WTC11 (cell line): ENCODE measurements around the gene SLC35A4. TPM values are rescaled to one million over a fixed set of nuclear protein-coding genes. Genes with fewer than 3 reads are reported as not detected.

Experiments used
- ATAC-seq: fragments of 200-7000 bp; cut with Tn5 transposase; 2 replicates; pipeline ENCODE4 v1.10.0; 2021; ENCODE audit warnings: mild to moderate bottlenecking, moderate library complexity
- CTCF ChIA-PET: fragments of 300-600 bp; sonication (Branson Sonifier 250); formaldehyde crosslinking; loops from one replicate; lab custom pipeline; 2021; ENCODE audit warnings: antibody characterized with exemption; lab: Charles Lee
- POLR2A ChIA-PET: fragments of 350-600 bp; sonication (Branson Sonifier 250); formaldehyde crosslinking; loops from one replicate; lab custom pipeline; 2021; ENCODE audit warnings: antibody characterized with exemption; lab: Charles Lee
- DNase-seq: peaks from one replicate; pipeline ENCODE4 v3.0.0; 2021; ENCODE audit warnings: low spot score
- H3K27ac Mint-ChIP-seq: 2 replicates; pipeline ENCODE4 v1.8.0; 2021; ENCODE audit warnings: mixed read lengths
- H3K27me3 Mint-ChIP-seq: 2 replicates; pipeline ENCODE4 v1.8.0; 2021; ENCODE audit warnings: low read depth, mild to moderate bottlenecking, moderate library complexity, mixed read lengths
- H3K36me3 Mint-ChIP-seq: 2 replicates; pipeline ENCODE4 v1.8.0; 2021; ENCODE audit warnings: mixed read lengths
- H3K4me1 Mint-ChIP-seq: 2 replicates; pipeline ENCODE4 v1.8.0; 2022; ENCODE audit warnings: mixed read lengths
- H3K4me3 Mint-ChIP-seq: 2 replicates; pipeline ENCODE4 v1.8.0; 2021; ENCODE audit warnings: mild to moderate bottlenecking, moderate library complexity, mixed read lengths
- H3K9me3 Mint-ChIP-seq: 2 replicates; pipeline ENCODE4 v1.8.0; 2021; ENCODE audit warnings: mixed read lengths
- ATF3 ChIP-seq: sonication (generic); formaldehyde crosslinking; conservative IDR thresholded peaks from 2 replicates; pipeline ENCODE4 v1.8.1; 2022; ENCODE audit warnings: mild to moderate bottlenecking, missing genetic modification reagents
- CBFB ChIP-seq: sonication (generic); formaldehyde crosslinking; IDR thresholded peaks from 2 replicates; pipeline ENCODE4 v1.8.1; 2022; ENCODE audit warnings: mild to moderate bottlenecking, low read depth, missing genetic modification reagents
- CDX4 ChIP-seq: fragments of 250-450 bp; sonication (Bioruptor Pico); IDR thresholded peaks from 2 replicates; pipeline ENCODE4 v1.9.0; 2021; ENCODE audit warnings: moderate library complexity, mild to moderate bottlenecking, inconsistent platforms, borderline replicate concordance
- CTCF ChIP-seq: fragments of 200-600 bp; IDR thresholded peaks from 2 replicates; pipeline ENCODE4 v1.8.0; 2022; ENCODE audit warnings: antibody characterized with exemption
- ESRRA ChIP-seq: sonication (generic); formaldehyde crosslinking; IDR thresholded peaks from 2 replicates; pipeline ENCODE4 v1.8.1; 2022; ENCODE audit warnings: mild to moderate bottlenecking, missing genetic modification reagents, borderline replicate concordance
- GTF2I ChIP-seq: fragments of 250-450 bp; sonication (Bioruptor Pico); conservative IDR thresholded peaks from 2 replicates; pipeline ENCODE4 v1.4.0; 2021; ENCODE audit warnings: mild to moderate bottlenecking
- HMGA2 ChIP-seq: fragments of 250-450 bp; sonication (Bioruptor Pico); IDR thresholded peaks from 2 replicates; pipeline ENCODE4 v1.4.0; 2021; ENCODE audit warnings: mild to moderate bottlenecking, moderate library complexity
- IRF2 ChIP-seq: sonication (generic); formaldehyde crosslinking; IDR thresholded peaks from 2 replicates; pipeline ENCODE4 v1.8.0; 2022; ENCODE audit warnings: low read depth, missing genetic modification reagents, borderline replicate concordance
- NR2C2 ChIP-seq: sonication (generic); formaldehyde crosslinking; IDR thresholded peaks from 2 replicates; pipeline ENCODE4 v1.8.0; 2022; ENCODE audit warnings: mild to moderate bottlenecking, missing genetic modification reagents
- NR3C1 ChIP-seq: sonication (generic); formaldehyde crosslinking; conservative IDR thresholded peaks from 2 replicates; pipeline ENCODE4 v1.8.1; 2023; ENCODE audit warnings: low read depth, mild to moderate bottlenecking, missing genetic modification reagents
- PRDM15 ChIP-seq: sonication (generic); formaldehyde crosslinking; IDR thresholded peaks from 2 replicates; pipeline ENCODE4 v1.8.0; 2022; ENCODE audit warnings: missing genetic modification reagents
- STAT6 ChIP-seq: sonication (generic); formaldehyde crosslinking; conservative IDR thresholded peaks from 2 replicates; pipeline ENCODE4 v1.8.1; 2023; ENCODE audit warnings: mild to moderate bottlenecking, low read depth, missing genetic modification reagents, moderate library complexity
- TEAD1 ChIP-seq: sonication (generic); formaldehyde crosslinking; IDR thresholded peaks from 2 replicates; pipeline ENCODE4 v1.8.0; 2022; ENCODE audit warnings: mild to moderate bottlenecking, missing genetic modification reagents
- ZNF219 ChIP-seq: sonication (generic); formaldehyde crosslinking; IDR thresholded peaks from 2 replicates; pipeline ENCODE4 v1.8.0; 2023; ENCODE audit warnings: missing genetic modification reagents, mild to moderate bottlenecking, borderline replicate concordance
- ZNF396 ChIP-seq: fragments of 250-450 bp; sonication (Bioruptor Pico); IDR thresholded peaks from 2 replicates; pipeline ENCODE4 v1.8.0; 2021; ENCODE audit warnings: mild to moderate bottlenecking, moderate library complexity, borderline replicate concordance
- ZNF425 ChIP-seq: fragments of 250-450 bp; sonication (Bioruptor Pico); conservative IDR thresholded peaks from 2 replicates; pipeline ENCODE4 v1.9.0; 2021; ENCODE audit warnings: mild to moderate bottlenecking
- total RNA-seq: library from RNA; stranded (reverse); gene quantifications from 3 replicates; pipeline ENCODE4 v1.2.3, GENCODE V29; 2021

Gene SLC35A4
- total RNA-seq, 1 experiment from 2014 or later: 74.7 TPM

GRCh38 chr5:140524003-140524402 lies 40.6 kb upstream of the SLC35A4 start (continued):
- TF ChIP-seq ZNF219 (CRISPR knock-in tag) (no peak), NR3C1 (CRISPR knock-in tag) (no peak), STAT6 (no peak), IRF2 (CRISPR knock-in tag) (no peak), ZNF396 (CRISPR knock-in tag) (no peak), PRDM15 (CRISPR knock-in tag) (no peak), ZNF425 (no peak)

GRCh38 chr5:140540227-140540626 lies 24.4 kb upstream of the SLC35A4 start:
- H3K27me3 Mint-ChIP-seq: no peaks in the 10 kb centered on the region
- H3K27ac Mint-ChIP-seq: no peak overlapping the region
- DNase-seq (no peak), ATAC-seq (no peak)
- peaks cover 64% of the 10 kb centered on the region for H3K36me3 Mint-ChIP-seq
- H3K9me3 Mint-ChIP-seq: no peaks in the 10 kb centered on the region
- no peak overlapping the region for H3K4me3 Mint-ChIP-seq
- TF ChIP-seq CTCF (no peak), HMGA2 (CRISPR knock-in tag) (no peak), ATF3 (CRISPR knock-in tag) (no peak), NR2C2 (CRISPR knock-in tag) (no peak), CBFB (CRISPR knock-in tag) (no peak), ESRRA (no peak), NR3C1 (CRISPR knock-in tag) (no peak), CDX4 (CRISPR knock-in tag) (no peak), ZNF219 (CRISPR knock-in tag) (no peak), TEAD1 (CRISPR knock-in tag) (no peak), GTF2I (CRISPR knock-in tag) (no peak)
- CTCF ChIA-PET: no interaction called here
- no peaks in the 10 kb centered on the region for H3K4me1 Mint-ChIP-seq
- POLR2A ChIA-PET: no interaction called here
